ENCODE measurements around the gene HAPSTR1.

The HAPSTR1 gene

GRCh38 chr16:9061358-9061813 is 30.1 kb upstream of the HAPSTR1 start:
- H2AK5ac ChIP-seq (ENCODE audit: low read length), result no peak overlapping the region
- H2BK120ac ChIP-seq (ENCODE audit: low read depth, low read length), result no peak overlapping the region
- H3K79me1 ChIP-seq (ENCODE audit: low read length), result no peaks in the 10 kb centered on the region
- H3K4me3 ChIP-seq (ENCODE audit: low read length), result no peak overlapping the region
- no peak overlapping the region for H4K5ac ChIP-seq (ENCODE audit: low read length)
- no peak for DNase-seq
- H3K36me3 ChIP-seq (ENCODE audit: control insufficient read depth, insufficient read depth, low read length), result no peaks in the 10 kb centered on the region
- WGBS (ENCODE audit: extremely low coverage, insufficient coverage, low lambda C conversion rate), result no CpG with 5 or more reads among the region's 4 CpGs
- H3K4me2 ChIP-seq (ENCODE audit: low read length), result no peak overlapping the region
- no peak overlapping the region for H4K8ac ChIP-seq (ENCODE audit: low read depth, low read length)
- H2BK5ac ChIP-seq (ENCODE audit: low read length), result no peak overlapping the region
- no peak overlapping the region for H3K27ac ChIP-seq (ENCODE audit: low read depth, low read length)
- H3K56ac ChIP-seq (ENCODE audit: low read length), result no peak overlapping the region
- H3K4ac ChIP-seq (ENCODE audit: low read depth, low read length), result no peak overlapping the region
- no peaks in the 10 kb centered on the region for H3K79me2 ChIP-seq (ENCODE audit: control insufficient read depth, insufficient read depth, low read length)
- no peak overlapping the region for H2BK15ac ChIP-seq (replicated peaks; ENCODE audit: low read depth)
- H3K4me1 ChIP-seq (ENCODE audit: control insufficient read depth, low read depth, low read length), result no peaks in the 10 kb centered on the region
- no peak overlapping the region for H3K18ac ChIP-seq (ENCODE audit: low read length)
- no peak overlapping the region for H3K23ac ChIP-seq (ENCODE audit: low read length)
- no peak overlapping the region for H3K9ac ChIP-seq (ENCODE audit: low read length)
- no peaks in the 10 kb centered on the region for H3K27me3 ChIP-seq (ENCODE audit: insufficient read depth, low read length, poor library complexity)

DNA sequence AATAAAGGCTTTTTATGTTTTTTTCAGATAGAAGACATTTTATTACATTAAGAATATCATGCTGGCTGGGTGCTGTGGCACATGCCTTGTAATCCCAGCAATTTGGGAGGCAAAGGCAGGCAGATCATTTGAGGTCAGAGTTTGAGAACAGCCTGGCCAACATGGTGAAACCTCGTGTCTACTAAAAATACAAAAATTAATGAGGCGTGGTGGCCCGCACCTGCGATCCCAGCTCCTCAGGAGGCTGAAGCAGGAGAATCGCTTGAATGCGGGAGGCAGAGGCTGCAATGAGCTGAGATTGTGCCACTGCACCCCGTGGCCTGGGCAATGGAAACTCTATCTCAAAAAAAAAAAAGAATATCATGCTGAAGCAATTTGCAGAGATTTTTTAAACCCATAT is 29.1 kb upstream of the HAPSTR1 start:
- H3K4me3 ChIP-seq (ENCODE audit: low read length), result no peak overlapping the region
- H3K18ac ChIP-seq (ENCODE audit: low read length), result no peak overlapping the region
- no peak overlapping the region for H4K8ac ChIP-seq (ENCODE audit: low read depth, low read length)
- no peaks in the 10 kb centered on the region for H3K4me1 ChIP-seq (ENCODE audit: control insufficient read depth, low read depth, low read length)
- H3K56ac ChIP-seq (ENCODE audit: low read length), result no peak overlapping the region
- H3K9ac ChIP-seq (ENCODE audit: low read length), result no peak overlapping the region
- H3K4me2 ChIP-seq (ENCODE audit: low read length), result no peak overlapping the region
- no peaks in the 10 kb centered on the region for H3K27me3 ChIP-seq (ENCODE audit: insufficient read depth, low read length, poor library complexity)
- H4K5ac ChIP-seq (ENCODE audit: low read length), result no peak overlapping the region
- H2BK5ac ChIP-seq (ENCODE audit: low read length), result no peak overlapping the region
- H3K4ac ChIP-seq (ENCODE audit: low read depth, low read length), result no peak overlapping the region
- no peak overlapping the region for H2AK5ac ChIP-seq (ENCODE audit: low read length)
- no peak overlapping the region for H3K27ac ChIP-seq (ENCODE audit: low read depth, low read length)
- WGBS (ENCODE audit: extremely low coverage, insufficient coverage, low lambda C conversion rate), result no CpG with 5 or more reads among the region's 7 CpGs
- H3K23ac ChIP-seq (ENCODE audit: low read length), result no peak overlapping the region
- H2BK15ac ChIP-seq (replicated peaks; ENCODE audit: low read depth), result no peak overlapping the region
- no peaks in the 10 kb centered on the region for H3K36me3 ChIP-seq (ENCODE audit: control insufficient read depth, insufficient read depth, low read length)
- H2BK120ac ChIP-seq (ENCODE audit: low read depth, low read length), result no peak overlapping the region
- no peaks in the 10 kb centered on the region for H3K79me1 ChIP-seq (ENCODE audit: low read length)
- DNase-seq, result no peak
- H3K79me2 ChIP-seq (ENCODE audit: control insufficient read depth, insufficient read depth, low read length), result no peaks in the 10 kb centered on the region

DNA sequence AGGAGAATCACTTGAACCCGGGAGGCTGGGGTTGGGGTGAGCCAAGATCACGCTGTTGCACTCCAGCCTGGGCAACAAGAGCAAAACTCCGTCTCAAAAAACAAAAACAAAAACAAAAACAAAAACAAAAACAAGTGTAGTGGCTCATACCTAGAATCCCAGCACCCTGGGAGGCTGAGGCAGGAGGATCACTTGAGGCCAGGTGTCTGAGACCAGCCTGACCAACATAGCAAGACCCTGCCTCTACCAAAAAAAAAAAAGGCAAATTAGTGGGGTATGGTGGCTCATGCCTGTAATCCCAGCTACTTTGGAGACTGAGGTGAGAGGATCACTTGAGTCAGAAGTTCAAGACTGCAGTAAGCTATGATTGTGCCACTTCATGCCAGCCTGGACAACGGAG is 26.4 kb upstream of the HAPSTR1 start:
- Histone ChIP-seq H3K4me3 (ENCODE audit: low read length) (no peak overlapping the region), H2AK5ac (ENCODE audit: low read length) (no peak overlapping the region), H2BK120ac (ENCODE audit: low read depth, low read length) (no peak overlapping the region), H3K4me1 (ENCODE audit: control insufficient read depth, low read depth, low read length) (no peaks in the 10 kb centered on the region), H4K5ac (ENCODE audit: low read length) (no peak overlapping the region), H3K23ac (ENCODE audit: low read length) (no peak overlapping the region), H2BK15ac (replicated peaks; ENCODE audit: low read depth) (no peak overlapping the region), H3K27ac (ENCODE audit: low read depth, low read length) (no peak overlapping the region), H2BK5ac (ENCODE audit: low read length) (no peak overlapping the region), H3K4me2 (ENCODE audit: low read length) (no peak overlapping the region), H3K79me2 (ENCODE audit: control insufficient read depth, insufficient read depth, low read length) (no peaks in the 10 kb centered on the region), H3K18ac (ENCODE audit: low read length) (no peak overlapping the region), H4K8ac (ENCODE audit: low read depth, low read length) (no peak overlapping the region), H3K4ac (ENCODE audit: low read depth, low read length) (no peak overlapping the region), H3K56ac (ENCODE audit: low read length) (no peak overlapping the region), H3K27me3 (ENCODE audit: insufficient read depth, low read length, poor library complexity) (no peaks in the 10 kb centered on the region), H3K79me1 (ENCODE audit: low read length) (no peaks in the 10 kb centered on the region), H3K36me3 (ENCODE audit: control insufficient read depth, insufficient read depth, low read length) (no peaks in the 10 kb centered on the region), H3K9ac (ENCODE audit: low read length) (no peak overlapping the region)
- no CpG with 5 or more reads among the region's 4 CpGs for WGBS (ENCODE audit: extremely low coverage, insufficient coverage, low lambda C conversion rate)
- no peak for DNase-seq

DNA sequence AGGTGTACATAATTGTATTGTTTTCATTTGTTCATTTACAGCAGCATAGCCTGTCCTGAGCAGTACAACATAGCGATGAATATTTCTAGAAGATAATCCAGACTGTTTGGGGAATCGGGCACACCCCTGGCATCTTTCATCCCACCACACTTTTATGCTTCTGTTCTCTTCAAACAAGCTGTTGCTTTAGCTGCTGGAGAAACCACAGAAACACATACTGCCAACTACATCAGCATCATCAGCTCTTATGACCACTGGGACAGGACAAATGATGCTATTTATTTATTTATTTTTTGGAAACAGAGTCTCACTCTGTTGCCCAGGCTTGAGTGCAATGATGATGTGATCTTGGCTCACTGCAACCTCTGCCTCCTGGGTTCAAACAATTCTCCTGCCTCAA is 22.6 kb upstream of the HAPSTR1 start:
- no peak overlapping the region for H3K56ac ChIP-seq (ENCODE audit: low read length)
- no peaks in the 10 kb centered on the region for H3K4me1 ChIP-seq (ENCODE audit: control insufficient read depth, low read depth, low read length)
- no CpG with 5 or more reads among the region's 2 CpGs for WGBS (ENCODE audit: extremely low coverage, insufficient coverage, low lambda C conversion rate)
- H3K36me3 ChIP-seq (ENCODE audit: control insufficient read depth, insufficient read depth, low read length), result no peaks in the 10 kb centered on the region
- no peak overlapping the region for H3K27ac ChIP-seq (ENCODE audit: low read depth, low read length)
- no peak overlapping the region for H4K5ac ChIP-seq (ENCODE audit: low read length)
- H3K4me3 ChIP-seq (ENCODE audit: low read length), result no peak overlapping the region
- H3K4ac ChIP-seq (ENCODE audit: low read depth, low read length), result no peak overlapping the region
- H3K9ac ChIP-seq (ENCODE audit: low read length), result no peak overlapping the region
- no peak overlapping the region for H2BK5ac ChIP-seq (ENCODE audit: low read length)
- H3K4me2 ChIP-seq (ENCODE audit: low read length), result no peak overlapping the region
- H2BK15ac ChIP-seq (replicated peaks; ENCODE audit: low read depth), result no peak overlapping the region
- H2AK5ac ChIP-seq (ENCODE audit: low read length), result no peak overlapping the region
- H2BK120ac ChIP-seq (ENCODE audit: low read depth, low read length), result no peak overlapping the region
- no peak for DNase-seq
- no peaks in the 10 kb centered on the region for H3K27me3 ChIP-seq (ENCODE audit: insufficient read depth, low read length, poor library complexity)
- no peaks in the 10 kb centered on the region for H3K79me1 ChIP-seq (ENCODE audit: low read length)
- no peak overlapping the region for H3K18ac ChIP-seq (ENCODE audit: low read length)
- no peak overlapping the region for H3K23ac ChIP-seq (ENCODE audit: low read length)
- no peak overlapping the region for H4K8ac ChIP-seq (ENCODE audit: low read depth, low read length)
- H3K79me2 ChIP-seq (ENCODE audit: control insufficient read depth, insufficient read depth, low read length), result no peaks in the 10 kb centered on the region

DNA sequence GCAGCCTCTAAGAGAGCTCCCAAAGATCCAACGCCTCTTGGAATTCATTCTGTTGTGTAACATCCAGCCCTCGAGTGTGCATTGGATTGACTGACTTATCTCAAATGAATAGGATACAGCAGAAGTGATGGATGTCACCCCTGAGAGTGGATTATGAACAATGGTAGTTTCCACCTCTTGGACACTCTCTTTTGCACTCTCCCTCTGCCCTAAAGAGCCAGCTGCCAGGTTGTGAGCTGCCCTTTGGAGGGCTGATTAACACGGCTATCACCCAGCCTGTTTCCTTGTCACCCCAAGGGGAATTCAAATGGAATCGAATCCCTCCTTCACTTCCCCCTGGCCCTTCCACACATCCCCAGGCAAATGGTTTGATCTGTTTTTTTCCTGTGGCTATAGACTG is 21.2 kb upstream of the HAPSTR1 start:
- no peak overlapping the region for H3K4me2 ChIP-seq (ENCODE audit: low read length)
- no peak overlapping the region for H3K27ac ChIP-seq (ENCODE audit: low read depth, low read length)
- H2BK120ac ChIP-seq (ENCODE audit: low read depth, low read length), result no peak overlapping the region
- no peak overlapping the region for H3K23ac ChIP-seq (ENCODE audit: low read length)
- no peak overlapping the region for H3K4ac ChIP-seq (ENCODE audit: low read depth, low read length)
- no peak overlapping the region for H2AK5ac ChIP-seq (ENCODE audit: low read length)
- no peak overlapping the region for H2BK5ac ChIP-seq (ENCODE audit: low read length)
- no peaks in the 10 kb centered on the region for H3K79me1 ChIP-seq (ENCODE audit: low read length)
- H3K4me1 ChIP-seq (ENCODE audit: control insufficient read depth, low read depth, low read length), result no peaks in the 10 kb centered on the region
- H3K79me2 ChIP-seq (ENCODE audit: control insufficient read depth, insufficient read depth, low read length), result no peaks in the 10 kb centered on the region
- H3K36me3 ChIP-seq (ENCODE audit: control insufficient read depth, insufficient read depth, low read length), result no peaks in the 10 kb centered on the region
- H3K27me3 ChIP-seq (ENCODE audit: insufficient read depth, low read length, poor library complexity), result no peaks in the 10 kb centered on the region
- no peak overlapping the region for H3K9ac ChIP-seq (ENCODE audit: low read length)
- H3K18ac ChIP-seq (ENCODE audit: low read length), result no peak overlapping the region
- no peak overlapping the region for H2BK15ac ChIP-seq (replicated peaks; ENCODE audit: low read depth)
- H4K5ac ChIP-seq (ENCODE audit: low read length), result no peak overlapping the region
- H4K8ac ChIP-seq (ENCODE audit: low read depth, low read length), result no peak overlapping the region
- no peak overlapping the region for H3K4me3 ChIP-seq (ENCODE audit: low read length)
- DNase-seq, result no peak
- H3K56ac ChIP-seq (ENCODE audit: low read length), result no peak overlapping the region
- WGBS (ENCODE audit: extremely low coverage, insufficient coverage, low lambda C conversion rate), result no CpG with 5 or more reads among the region's 4 CpGs

DNA sequence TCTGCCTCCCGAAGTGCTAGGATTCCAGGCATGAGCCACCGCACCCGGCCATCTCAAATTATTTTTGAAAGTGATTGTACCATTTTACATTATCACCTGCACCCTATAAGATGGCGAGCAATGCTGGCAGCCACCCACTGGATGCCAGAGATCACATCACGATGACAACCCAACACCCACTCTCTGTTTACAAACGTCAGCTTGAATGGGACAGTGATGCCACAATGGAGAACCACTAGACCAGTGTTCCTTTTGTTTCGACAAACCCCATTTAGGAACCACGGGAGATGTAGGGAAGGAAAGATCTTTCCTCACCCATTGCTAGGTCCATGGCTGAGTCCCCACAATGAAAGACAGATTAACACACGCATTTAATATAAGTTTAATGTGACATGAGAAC is 20.1 kb upstream of the HAPSTR1 start:
- no CpG with 5 or more reads among the region's 9 CpGs for WGBS (ENCODE audit: extremely low coverage, insufficient coverage, low lambda C conversion rate)

More for the DNA sequence above, 20.1 kb upstream of the HAPSTR1 start:
- Histone ChIP-seq H4K5ac (ENCODE audit: low read length) (no peak overlapping the region), H3K36me3 (ENCODE audit: control insufficient read depth, insufficient read depth, low read length) (no peaks in the 10 kb centered on the region), H2AK5ac (ENCODE audit: low read length) (no peak overlapping the region), H2BK120ac (ENCODE audit: low read depth, low read length) (no peak overlapping the region), H3K4ac (ENCODE audit: low read depth, low read length) (no peak overlapping the region), H3K4me1 (ENCODE audit: control insufficient read depth, low read depth, low read length) (no peaks in the 10 kb centered on the region), H3K18ac (ENCODE audit: low read length) (no peak overlapping the region), H3K79me1 (ENCODE audit: low read length) (no peaks in the 10 kb centered on the region), H3K4me3 (ENCODE audit: low read length) (no peak overlapping the region), H2BK5ac (ENCODE audit: low read length) (no peak overlapping the region), H3K27ac (ENCODE audit: low read depth, low read length) (no peak overlapping the region), H4K8ac (ENCODE audit: low read depth, low read length) (no peak overlapping the region), H3K23ac (ENCODE audit: low read length) (no peak overlapping the region), H3K9ac (ENCODE audit: low read length) (no peak overlapping the region), H3K56ac (ENCODE audit: low read length) (no peak overlapping the region), H3K79me2 (ENCODE audit: control insufficient read depth, insufficient read depth, low read length) (no peaks in the 10 kb centered on the region), H3K27me3 (ENCODE audit: insufficient read depth, low read length, poor library complexity) (no peaks in the 10 kb centered on the region), H3K4me2 (ENCODE audit: low read length) (no peak overlapping the region), H2BK15ac (replicated peaks; ENCODE audit: low read depth) (no peak overlapping the region)
- DNase-seq, result no peak
